WTC11 (cell line): Measurements from ENCODE around the gene PRRC2C. TPM values are rescaled to one million over a fixed set of nuclear protein-coding genes. Genes with fewer than 3 reads are reported as not detected.

ENCODE experiments used
- ATAC-seq: fragments of 200-7000 bp; cut with Tn5 transposase; 2 replicates; pipeline ENCODE4 v1.10.0; 2021; ENCODE audit warnings: mild to moderate bottlenecking, moderate library complexity
- CTCF ChIA-PET: fragments of 300-600 bp; sonication (Branson Sonifier 250); formaldehyde crosslinking; loops from one replicate; lab custom pipeline; 2021; ENCODE audit warnings: antibody characterized with exemption; lab: Charles Lee
- POLR2A ChIA-PET: fragments of 350-600 bp; sonication (Branson Sonifier 250); formaldehyde crosslinking; loops from one replicate; lab custom pipeline; 2021; ENCODE audit warnings: antibody characterized with exemption; lab: Charles Lee
- DNase-seq: peaks from one replicate; pipeline ENCODE4 v3.0.0; 2021; ENCODE audit warnings: low spot score
- H3K27ac Mint-ChIP-seq: 2 replicates; pipeline ENCODE4 v1.8.0; 2021; ENCODE audit warnings: mixed read lengths
- H3K27me3 Mint-ChIP-seq: 2 replicates; pipeline ENCODE4 v1.8.0; 2021; ENCODE audit warnings: low read depth, mild to moderate bottlenecking, moderate library complexity, mixed read lengths
- H3K36me3 Mint-ChIP-seq: 2 replicates; pipeline ENCODE4 v1.8.0; 2021; ENCODE audit warnings: mixed read lengths
- H3K4me1 Mint-ChIP-seq: 2 replicates; pipeline ENCODE4 v1.8.0; 2022; ENCODE audit warnings: mixed read lengths
- H3K4me3 Mint-ChIP-seq: 2 replicates; pipeline ENCODE4 v1.8.0; 2021; ENCODE audit warnings: mild to moderate bottlenecking, moderate library complexity, mixed read lengths
- H3K9me3 Mint-ChIP-seq: 2 replicates; pipeline ENCODE4 v1.8.0; 2021; ENCODE audit warnings: mixed read lengths
- ELF4 ChIP-seq: sonication (generic); formaldehyde crosslinking; IDR thresholded peaks from 2 replicates; pipeline ENCODE4 v1.8.1; 2022; ENCODE audit warnings: low read depth, mild to moderate bottlenecking, moderate library complexity, missing genetic modification reagents
- GABPB1 ChIP-seq: sonication (generic); formaldehyde crosslinking; IDR thresholded peaks from 2 replicates; pipeline ENCODE4 v1.8.1; 2023; ENCODE audit warnings: mild to moderate bottlenecking, missing genetic modification reagents
- JUN ChIP-seq: sonication (generic); formaldehyde crosslinking; IDR thresholded peaks from 2 replicates; pipeline ENCODE4 v1.8.0; 2023; ENCODE audit warnings: mild to moderate bottlenecking, missing genetic modification reagents
- KAT7 ChIP-seq: sonication (generic); formaldehyde crosslinking; IDR thresholded peaks from 2 replicates; pipeline ENCODE4 v1.8.1; 2023; ENCODE audit warnings: missing genetic modification reagents, mild to moderate bottlenecking, borderline replicate concordance
- NFYB ChIP-seq: sonication (generic); formaldehyde crosslinking; conservative IDR thresholded peaks from 2 replicates; pipeline ENCODE4 v1.8.0; 2022; ENCODE audit warnings: low read depth, missing genetic modification reagents
- NR1H2 ChIP-seq: sonication (generic); formaldehyde crosslinking; IDR thresholded peaks from 2 replicates; pipeline ENCODE4 v1.9.0; 2021; ENCODE audit warnings: mild to moderate bottlenecking, moderate library complexity, missing genetic modification reagents
- NR2C2 ChIP-seq: sonication (generic); formaldehyde crosslinking; IDR thresholded peaks from 2 replicates; pipeline ENCODE4 v1.8.0; 2022; ENCODE audit warnings: mild to moderate bottlenecking, missing genetic modification reagents
- SOX15 ChIP-seq: fragments of 250-450 bp; sonication (Bioruptor Pico); IDR thresholded peaks from 2 replicates; pipeline ENCODE4 v1.9.0; 2021; ENCODE audit warnings: mild to moderate bottlenecking
- TCF7 ChIP-seq: sonication (generic); formaldehyde crosslinking; IDR thresholded peaks from 2 replicates; pipeline ENCODE4 v1.8.0; 2022; ENCODE audit warnings: mild to moderate bottlenecking, low read depth, missing genetic modification reagents, moderate library complexity
- TP53 ChIP-seq: sonication (generic); formaldehyde crosslinking; IDR thresholded peaks from 2 replicates; pipeline ENCODE4 v1.8.1; 2023; ENCODE audit warnings: mild to moderate bottlenecking, missing genetic modification reagents
- ZNF138 ChIP-seq: sonication (generic); formaldehyde crosslinking; conservative IDR thresholded peaks from 2 replicates; pipeline ENCODE4 v1.8.1; 2022; ENCODE audit warnings: mild to moderate bottlenecking, moderate library complexity, missing genetic modification reagents
- ZNF232 ChIP-seq: sonication (generic); formaldehyde crosslinking; IDR thresholded peaks from 2 replicates; pipeline ENCODE4 v1.8.0; 2022; ENCODE audit warnings: mild to moderate bottlenecking, missing genetic modification reagents
- ZNF263 ChIP-seq: sonication (generic); formaldehyde crosslinking; IDR thresholded peaks from 2 replicates; pipeline ENCODE4 v1.8.1; 2022; ENCODE audit warnings: low read depth, mild to moderate bottlenecking, moderate library complexity, missing genetic modification reagents
- total RNA-seq: library from RNA; stranded (reverse); gene quantifications from 3 replicates; pipeline ENCODE4 v1.2.3, GENCODE V29; 2021
- TF ChIP-seq, protein P1 (sequence below): sonication (generic); formaldehyde crosslinking; IDR thresholded peaks from 2 replicates; pipeline ENCODE4 v1.8.1; 2023; ENCODE audit warnings: mild to moderate bottlenecking, missing genetic modification reagents
- TF ChIP-seq, protein P2 (sequence below): fragments of 250-450 bp; sonication (Bioruptor Pico); IDR thresholded peaks from 2 replicates; pipeline ENCODE4 v1.9.0; 2021; ENCODE audit warnings: mild to moderate bottlenecking
- TF ChIP-seq, protein P3 (sequence below): sonication (generic); formaldehyde crosslinking; IDR thresholded peaks from 2 replicates; pipeline ENCODE4 v1.8.1; 2023; ENCODE audit warnings: mild to moderate bottlenecking, missing genetic modification reagents, moderate library complexity
- TF ChIP-seq, protein P4 (sequence below): sonication (generic); formaldehyde crosslinking; IDR thresholded peaks from 2 replicates; pipeline ENCODE4 v1.8.0; 2023; ENCODE audit warnings: mild to moderate bottlenecking, missing genetic modification reagents
- TF ChIP-seq, protein P5 (sequence below): sonication (generic); formaldehyde crosslinking; IDR thresholded peaks from 2 replicates; pipeline ENCODE4 v1.8.1; 2022; ENCODE audit warnings: mild to moderate bottlenecking, moderate library complexity, missing genetic modification reagents
- TF ChIP-seq, protein P6 (sequence below): sonication (generic); formaldehyde crosslinking; IDR thresholded peaks from 2 replicates; pipeline ENCODE4 v1.8.0; 2022; ENCODE audit warnings: mild to moderate bottlenecking, missing genetic modification reagents
- TF ChIP-seq, protein P7 (sequence below): sonication (generic); formaldehyde crosslinking; IDR thresholded peaks from 2 replicates; pipeline ENCODE4 v1.8.0; 2023; ENCODE audit warnings: missing genetic modification reagents, mild to moderate bottlenecking, borderline replicate concordance

The PRRC2C gene
- total RNA-seq, 1 experiment from 2014 or later, result 236 TPM

DNA sequence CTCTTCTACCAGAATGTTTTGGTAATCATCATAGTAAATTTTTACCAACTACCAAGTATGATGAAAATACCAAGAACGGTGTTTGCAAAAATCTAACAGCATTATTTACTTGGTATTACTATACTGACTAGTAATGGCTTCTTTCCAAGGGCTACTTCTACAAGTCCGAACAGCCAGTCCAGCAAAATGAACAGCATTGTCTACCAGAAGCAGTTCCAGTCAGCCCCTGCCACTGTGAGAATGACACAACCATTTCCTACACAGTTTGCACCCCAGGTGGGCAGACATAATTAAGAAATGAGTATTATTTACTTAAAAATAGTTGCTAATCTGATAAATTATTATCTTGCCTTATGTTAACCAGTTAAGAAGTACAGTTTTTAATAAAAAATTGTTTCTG, 102.9 kb downstream of the PRRC2C start (continued):
- TF ChIP-seq NR2C2 (no peak), GABPB1 (CRISPR knock-in tag) (no peak), ZNF232 (CRISPR knock-in tag) (no peak), ZNF138 (CRISPR knock-in tag) (no peak), TCF7 (CRISPR knock-in tag) (no peak), ZNF263 (CRISPR knock-in tag) (no peak), NR1H2 (CRISPR knock-in tag) (no peak), TP53 (CRISPR knock-in tag) (no peak), KAT7 (CRISPR knock-in tag) (no peak)
- TF ChIP-seq, protein P1, sequence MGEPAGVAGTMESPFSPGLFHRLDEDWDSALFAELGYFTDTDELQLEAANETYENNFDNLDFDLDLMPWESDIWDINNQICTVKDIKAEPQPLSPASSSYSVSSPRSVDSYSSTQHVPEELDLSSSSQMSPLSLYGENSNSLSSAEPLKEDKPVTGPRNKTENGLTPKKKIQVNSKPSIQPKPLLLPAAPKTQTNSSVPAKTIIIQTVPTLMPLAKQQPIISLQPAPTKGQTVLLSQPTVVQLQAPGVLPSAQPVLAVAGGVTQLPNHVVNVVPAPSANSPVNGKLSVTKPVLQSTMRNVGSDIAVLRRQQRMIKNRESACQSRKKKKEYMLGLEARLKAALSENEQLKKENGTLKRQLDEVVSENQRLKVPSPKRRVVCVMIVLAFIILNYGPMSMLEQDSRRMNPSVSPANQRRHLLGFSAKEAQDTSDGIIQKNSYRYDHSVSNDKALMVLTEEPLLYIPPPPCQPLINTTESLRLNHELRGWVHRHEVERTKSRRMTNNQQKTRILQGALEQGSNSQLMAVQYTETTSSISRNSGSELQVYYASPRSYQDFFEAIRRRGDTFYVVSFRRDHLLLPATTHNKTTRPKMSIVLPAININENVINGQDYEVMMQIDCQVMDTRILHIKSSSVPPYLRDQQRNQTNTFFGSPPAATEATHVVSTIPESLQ (CRISPR knock-in tag), result no peak
- TF ChIP-seq, protein P2, sequence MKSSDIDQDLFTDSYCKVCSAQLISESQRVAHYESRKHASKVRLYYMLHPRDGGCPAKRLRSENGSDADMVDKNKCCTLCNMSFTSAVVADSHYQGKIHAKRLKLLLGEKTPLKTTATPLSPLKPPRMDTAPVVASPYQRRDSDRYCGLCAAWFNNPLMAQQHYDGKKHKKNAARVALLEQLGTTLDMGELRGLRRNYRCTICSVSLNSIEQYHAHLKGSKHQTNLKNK (CRISPR knock-in tag), result no peak
- TF ChIP-seq, protein P3, sequence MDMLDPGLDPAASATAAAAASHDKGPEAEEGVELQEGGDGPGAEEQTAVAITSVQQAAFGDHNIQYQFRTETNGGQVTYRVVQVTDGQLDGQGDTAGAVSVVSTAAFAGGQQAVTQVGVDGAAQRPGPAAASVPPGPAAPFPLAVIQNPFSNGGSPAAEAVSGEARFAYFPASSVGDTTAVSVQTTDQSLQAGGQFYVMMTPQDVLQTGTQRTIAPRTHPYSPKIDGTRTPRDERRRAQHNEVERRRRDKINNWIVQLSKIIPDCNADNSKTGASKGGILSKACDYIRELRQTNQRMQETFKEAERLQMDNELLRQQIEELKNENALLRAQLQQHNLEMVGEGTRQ (CRISPR knock-in tag), result no peak
- TF ChIP-seq, protein P4, sequence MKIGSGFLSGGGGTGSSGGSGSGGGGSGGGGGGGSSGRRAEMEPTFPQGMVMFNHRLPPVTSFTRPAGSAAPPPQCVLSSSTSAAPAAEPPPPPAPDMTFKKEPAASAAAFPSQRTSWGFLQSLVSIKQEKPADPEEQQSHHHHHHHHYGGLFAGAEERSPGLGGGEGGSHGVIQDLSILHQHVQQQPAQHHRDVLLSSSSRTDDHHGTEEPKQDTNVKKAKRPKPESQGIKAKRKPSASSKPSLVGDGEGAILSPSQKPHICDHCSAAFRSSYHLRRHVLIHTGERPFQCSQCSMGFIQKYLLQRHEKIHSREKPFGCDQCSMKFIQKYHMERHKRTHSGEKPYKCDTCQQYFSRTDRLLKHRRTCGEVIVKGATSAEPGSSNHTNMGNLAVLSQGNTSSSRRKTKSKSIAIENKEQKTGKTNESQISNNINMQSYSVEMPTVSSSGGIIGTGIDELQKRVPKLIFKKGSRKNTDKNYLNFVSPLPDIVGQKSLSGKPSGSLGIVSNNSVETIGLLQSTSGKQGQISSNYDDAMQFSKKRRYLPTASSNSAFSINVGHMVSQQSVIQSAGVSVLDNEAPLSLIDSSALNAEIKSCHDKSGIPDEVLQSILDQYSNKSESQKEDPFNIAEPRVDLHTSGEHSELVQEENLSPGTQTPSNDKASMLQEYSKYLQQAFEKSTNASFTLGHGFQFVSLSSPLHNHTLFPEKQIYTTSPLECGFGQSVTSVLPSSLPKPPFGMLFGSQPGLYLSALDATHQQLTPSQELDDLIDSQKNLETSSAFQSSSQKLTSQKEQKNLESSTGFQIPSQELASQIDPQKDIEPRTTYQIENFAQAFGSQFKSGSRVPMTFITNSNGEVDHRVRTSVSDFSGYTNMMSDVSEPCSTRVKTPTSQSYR (CRISPR knock-in tag), result no peak
- TF ChIP-seq, protein P5, sequence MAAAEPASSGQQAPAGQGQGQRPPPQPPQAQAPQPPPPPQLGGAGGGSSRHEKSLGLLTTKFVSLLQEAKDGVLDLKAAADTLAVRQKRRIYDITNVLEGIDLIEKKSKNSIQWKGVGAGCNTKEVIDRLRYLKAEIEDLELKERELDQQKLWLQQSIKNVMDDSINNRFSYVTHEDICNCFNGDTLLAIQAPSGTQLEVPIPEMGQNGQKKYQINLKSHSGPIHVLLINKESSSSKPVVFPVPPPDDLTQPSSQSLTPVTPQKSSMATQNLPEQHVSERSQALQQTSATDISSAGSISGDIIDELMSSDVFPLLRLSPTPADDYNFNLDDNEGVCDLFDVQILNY (CRISPR knock-in tag), result no peak

DNA sequence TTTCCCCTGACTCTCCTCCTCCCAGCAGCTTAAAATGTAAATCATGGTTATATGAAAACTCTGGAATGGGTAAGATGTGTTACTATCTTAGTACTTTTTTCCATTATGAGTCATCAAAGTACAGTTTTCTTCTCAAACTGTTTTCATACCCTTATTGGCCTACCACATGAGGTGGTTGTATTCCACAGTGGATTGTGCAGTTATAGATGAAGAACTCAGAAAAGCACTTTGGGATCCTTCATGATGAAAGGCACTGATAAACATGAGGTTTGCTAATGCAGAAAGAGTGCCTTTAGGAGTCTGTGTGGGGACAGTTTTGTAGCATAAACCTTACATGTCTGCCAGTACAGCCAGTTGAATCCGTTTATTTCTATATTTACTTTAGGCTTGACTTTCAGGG, 104.7 kb downstream of the PRRC2C start:
- Mint-ChIP-seq H3K27ac (no peak overlapping the region), H3K9me3 (no peaks in the 10 kb centered on the region), H3K27me3 (no peaks in the 10 kb centered on the region), H3K4me3 (no peak overlapping the region), H3K4me1 (no peaks in the 10 kb centered on the region), H3K36me3 (peaks cover 71% of the 10 kb centered on the region)
- ATAC-seq (no peak), DNase-seq (no peak)
- CTCF ChIA-PET, result no interaction called here
- POLR2A ChIA-PET, result no interaction called here
- TF ChIP-seq, protein P4 (CRISPR knock-in tag), result no peak
- TF ChIP-seq ELF4 (CRISPR knock-in tag) (no peak), JUN (no peak), SOX15 (CRISPR knock-in tag) (no peak), NFYB (CRISPR knock-in tag) (no peak)
- TF ChIP-seq, protein P6, sequence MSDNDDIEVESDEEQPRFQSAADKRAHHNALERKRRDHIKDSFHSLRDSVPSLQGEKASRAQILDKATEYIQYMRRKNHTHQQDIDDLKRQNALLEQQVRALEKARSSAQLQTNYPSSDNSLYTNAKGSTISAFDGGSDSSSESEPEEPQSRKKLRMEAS (CRISPR knock-in tag), result no peak
- TF ChIP-seq, protein P5 (CRISPR knock-in tag), result no peak
- TF ChIP-seq, protein P7, sequence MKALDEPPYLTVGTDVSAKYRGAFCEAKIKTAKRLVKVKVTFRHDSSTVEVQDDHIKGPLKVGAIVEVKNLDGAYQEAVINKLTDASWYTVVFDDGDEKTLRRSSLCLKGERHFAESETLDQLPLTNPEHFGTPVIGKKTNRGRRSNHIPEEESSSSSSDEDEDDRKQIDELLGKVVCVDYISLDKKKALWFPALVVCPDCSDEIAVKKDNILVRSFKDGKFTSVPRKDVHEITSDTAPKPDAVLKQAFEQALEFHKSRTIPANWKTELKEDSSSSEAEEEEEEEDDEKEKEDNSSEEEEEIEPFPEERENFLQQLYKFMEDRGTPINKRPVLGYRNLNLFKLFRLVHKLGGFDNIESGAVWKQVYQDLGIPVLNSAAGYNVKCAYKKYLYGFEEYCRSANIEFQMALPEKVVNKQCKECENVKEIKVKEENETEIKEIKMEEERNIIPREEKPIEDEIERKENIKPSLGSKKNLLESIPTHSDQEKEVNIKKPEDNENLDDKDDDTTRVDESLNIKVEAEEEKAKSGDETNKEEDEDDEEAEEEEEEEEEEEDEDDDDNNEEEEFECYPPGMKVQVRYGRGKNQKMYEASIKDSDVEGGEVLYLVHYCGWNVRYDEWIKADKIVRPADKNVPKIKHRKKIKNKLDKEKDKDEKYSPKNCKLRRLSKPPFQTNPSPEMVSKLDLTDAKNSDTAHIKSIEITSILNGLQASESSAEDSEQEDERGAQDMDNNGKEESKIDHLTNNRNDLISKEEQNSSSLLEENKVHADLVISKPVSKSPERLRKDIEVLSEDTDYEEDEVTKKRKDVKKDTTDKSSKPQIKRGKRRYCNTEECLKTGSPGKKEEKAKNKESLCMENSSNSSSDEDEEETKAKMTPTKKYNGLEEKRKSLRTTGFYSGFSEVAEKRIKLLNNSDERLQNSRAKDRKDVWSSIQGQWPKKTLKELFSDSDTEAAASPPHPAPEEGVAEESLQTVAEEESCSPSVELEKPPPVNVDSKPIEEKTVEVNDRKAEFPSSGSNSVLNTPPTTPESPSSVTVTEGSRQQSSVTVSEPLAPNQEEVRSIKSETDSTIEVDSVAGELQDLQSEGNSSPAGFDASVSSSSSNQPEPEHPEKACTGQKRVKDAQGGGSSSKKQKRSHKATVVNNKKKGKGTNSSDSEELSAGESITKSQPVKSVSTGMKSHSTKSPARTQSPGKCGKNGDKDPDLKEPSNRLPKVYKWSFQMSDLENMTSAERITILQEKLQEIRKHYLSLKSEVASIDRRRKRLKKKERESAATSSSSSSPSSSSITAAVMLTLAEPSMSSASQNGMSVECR (CRISPR knock-in tag), result no peak
